ENCODE measurements around the gene RAB20. TPM values are rescaled to one million over a fixed set of nuclear protein-coding genes. Genes with fewer than 3 reads are reported as not detected.

Gene RAB20
- total and polyA plus RNA-seq, 8 donors, result 9.3 to 23.6 (median 14.2) TPM

DNA sequence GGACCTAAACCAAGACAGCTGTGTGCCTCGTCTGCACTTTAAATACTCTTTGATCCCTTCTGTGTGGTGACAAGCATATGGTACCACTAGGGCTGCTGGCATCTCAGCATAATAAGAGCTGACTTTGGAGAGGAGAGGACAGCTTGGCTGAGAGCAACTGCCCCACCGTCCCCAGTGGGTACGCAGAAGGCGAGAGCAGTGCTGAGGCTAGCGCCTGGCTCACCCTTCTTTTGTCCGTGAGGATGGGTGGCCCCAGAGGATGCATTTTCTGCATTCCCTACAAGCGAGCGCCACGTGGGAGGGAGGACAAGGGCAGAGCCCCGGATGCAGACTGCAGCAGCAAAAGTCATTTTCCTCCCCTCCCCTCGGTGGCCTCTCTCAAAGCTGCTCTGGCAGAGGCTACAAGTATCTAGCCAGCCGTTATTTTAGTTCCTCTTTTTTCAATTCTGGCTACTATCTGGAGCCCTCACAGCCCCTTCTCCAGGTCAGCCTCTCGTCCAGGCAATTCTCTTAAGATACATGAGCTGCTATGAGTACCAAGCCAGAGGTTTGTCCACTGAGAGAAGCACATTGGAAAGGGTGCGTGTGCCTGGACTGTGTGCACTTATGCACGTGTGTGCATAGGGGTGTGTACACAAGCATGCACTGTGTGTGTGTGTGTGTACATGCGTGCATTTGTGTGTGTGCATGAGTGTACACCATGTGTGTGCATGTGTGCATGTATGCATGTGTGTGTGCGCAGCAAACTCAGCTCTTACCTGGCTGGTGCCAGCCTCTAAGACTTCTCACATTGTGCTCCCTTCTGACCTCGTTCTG is 51.3 kb downstream of the RAB20 start:
- no peak overlapping the region for H3K27ac ChIP-seq
- H3K9me3 ChIP-seq, result no peaks in the 10 kb centered on the region
- no peaks in the 10 kb centered on the region for H3K27me3 ChIP-seq
- H3K4me3 ChIP-seq, result no peak overlapping the region
- H3K4me1 ChIP-seq, result peaks cover 9 to 19% (median 14%) of the 10 kb centered on the region in 3 donors
- 73 to 80% methylated on average over 18 of the region's 18 CpGs for WGBS, 2 donors
- FAIRE-seq, result no peak
- no peaks in the 10 kb centered on the region for H3K36me3 ChIP-seq
- no peak for ATAC-seq
- TF ChIP-seq, protein P1, sequence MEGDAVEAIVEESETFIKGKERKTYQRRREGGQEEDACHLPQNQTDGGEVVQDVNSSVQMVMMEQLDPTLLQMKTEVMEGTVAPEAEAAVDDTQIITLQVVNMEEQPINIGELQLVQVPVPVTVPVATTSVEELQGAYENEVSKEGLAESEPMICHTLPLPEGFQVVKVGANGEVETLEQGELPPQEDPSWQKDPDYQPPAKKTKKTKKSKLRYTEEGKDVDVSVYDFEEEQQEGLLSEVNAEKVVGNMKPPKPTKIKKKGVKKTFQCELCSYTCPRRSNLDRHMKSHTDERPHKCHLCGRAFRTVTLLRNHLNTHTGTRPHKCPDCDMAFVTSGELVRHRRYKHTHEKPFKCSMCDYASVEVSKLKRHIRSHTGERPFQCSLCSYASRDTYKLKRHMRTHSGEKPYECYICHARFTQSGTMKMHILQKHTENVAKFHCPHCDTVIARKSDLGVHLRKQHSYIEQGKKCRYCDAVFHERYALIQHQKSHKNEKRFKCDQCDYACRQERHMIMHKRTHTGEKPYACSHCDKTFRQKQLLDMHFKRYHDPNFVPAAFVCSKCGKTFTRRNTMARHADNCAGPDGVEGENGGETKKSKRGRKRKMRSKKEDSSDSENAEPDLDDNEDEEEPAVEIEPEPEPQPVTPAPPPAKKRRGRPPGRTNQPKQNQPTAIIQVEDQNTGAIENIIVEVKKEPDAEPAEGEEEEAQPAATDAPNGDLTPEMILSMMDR (IDR thresholded peaks at IDR 0.05), result no peak
- intact Hi-C loops (cut with DNase I), result no loop called here
- DNase-seq, result peak in 1 of 6 donors; percentile 45

DNA sequence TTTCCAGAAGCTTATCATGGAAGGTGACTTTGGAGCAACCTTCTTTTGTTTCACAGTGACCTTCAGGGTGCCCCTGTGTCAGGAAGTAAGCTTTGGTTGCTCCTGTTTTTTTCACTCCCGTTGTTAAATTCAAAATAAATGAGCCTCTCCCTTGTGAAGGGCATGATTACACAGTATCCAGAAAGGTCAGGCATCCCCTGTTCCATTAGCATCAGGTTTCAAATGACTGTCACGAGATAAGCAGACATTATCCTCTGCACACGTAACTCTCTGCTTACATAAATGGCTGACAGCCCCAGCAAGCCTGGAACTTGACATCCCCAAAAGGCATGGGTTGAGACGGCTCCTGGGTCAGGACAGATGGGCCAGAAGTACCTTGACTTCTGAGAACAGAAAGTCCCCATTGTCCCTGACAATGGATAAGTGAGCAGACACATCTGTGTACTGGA is 52.0 kb downstream of the RAB20 start:
- TF ChIP-seq, protein P1 (IDR thresholded peaks at IDR 0.05), result no peak
- DNase-seq (no peak), ATAC-seq (no peak), FAIRE-seq (no peak)
- Histone ChIP-seq H3K4me3 (no peak overlapping the region), H3K36me3 (no peaks in the 10 kb centered on the region), H3K9me3 (no peaks in the 10 kb centered on the region), H3K4me1 (peaks cover 9 to 19% (median 14%) of the 10 kb centered on the region in 3 donors), H3K27me3 (no peaks in the 10 kb centered on the region), H3K27ac (no peak overlapping the region)
- intact Hi-C loops (cut with DNase I), result no loop called here
- WGBS, 2 donors, result 44 to 54% methylated on average over 4 of the region's 4 CpGs

DNA sequence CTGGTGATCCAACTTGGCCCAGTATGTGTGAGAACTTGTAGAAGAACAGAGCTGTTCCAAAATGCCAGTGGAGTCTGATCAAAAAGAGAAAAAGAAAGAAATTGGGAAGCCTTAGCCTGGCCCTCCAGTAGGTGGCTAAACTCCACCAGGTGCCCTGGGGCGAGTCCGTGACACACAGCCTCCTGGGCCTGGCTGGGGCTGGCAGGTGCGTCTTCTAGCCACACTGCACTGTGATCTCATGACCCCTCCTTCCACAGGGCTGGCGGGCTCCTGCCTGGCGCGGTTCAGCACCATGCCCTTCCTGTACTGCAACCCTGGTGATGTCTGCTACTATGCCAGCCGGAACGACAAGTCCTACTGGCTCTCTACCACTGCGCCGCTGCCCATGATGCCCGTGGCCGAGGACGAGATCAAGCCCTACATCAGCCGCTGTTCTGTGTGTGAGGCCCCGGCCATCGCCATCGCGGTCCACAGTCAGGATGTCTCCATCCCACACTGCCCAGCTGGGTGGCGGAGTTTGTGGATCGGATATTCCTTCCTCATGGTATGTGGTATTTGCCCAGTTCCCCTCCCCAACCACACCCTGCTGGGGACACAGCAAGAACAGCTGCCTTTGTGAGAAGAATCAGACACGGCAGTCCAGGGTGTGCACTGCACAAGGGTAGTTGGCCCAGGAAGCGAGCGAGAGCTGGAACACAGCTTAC is 53.7 kb downstream of the RAB20 start:
- Histone ChIP-seq H3K27ac (peak overlapping the region; percentile 62 to 91 (median 76)), H3K4me3 (peak overlapping the region in 1 of 4 donors; percentile 16), H3K36me3 (peaks cover 0 to 5% (median 0%) of the 10 kb centered on the region in 3 donors), H3K9me3 (no peaks in the 10 kb centered on the region), H3K27me3 (no peaks in the 10 kb centered on the region), H3K4me1 (peaks cover 9 to 19% (median 14%) of the 10 kb centered on the region in 3 donors)
- DNase-seq (peak; percentile 80 to 92 (median 84)), ATAC-seq (peak; percentile 85 to 88 (median 86)), FAIRE-seq (no peak)
- 29 to 34% methylated on average over 23 of the region's 23 CpGs for WGBS, 2 donors
- intact Hi-C loops (cut with DNase I), result no loop called here
- TF ChIP-seq, protein P1 (IDR thresholded peaks at IDR 0.05), result peak; percentile 26 to 34 (median 28)

DNA sequence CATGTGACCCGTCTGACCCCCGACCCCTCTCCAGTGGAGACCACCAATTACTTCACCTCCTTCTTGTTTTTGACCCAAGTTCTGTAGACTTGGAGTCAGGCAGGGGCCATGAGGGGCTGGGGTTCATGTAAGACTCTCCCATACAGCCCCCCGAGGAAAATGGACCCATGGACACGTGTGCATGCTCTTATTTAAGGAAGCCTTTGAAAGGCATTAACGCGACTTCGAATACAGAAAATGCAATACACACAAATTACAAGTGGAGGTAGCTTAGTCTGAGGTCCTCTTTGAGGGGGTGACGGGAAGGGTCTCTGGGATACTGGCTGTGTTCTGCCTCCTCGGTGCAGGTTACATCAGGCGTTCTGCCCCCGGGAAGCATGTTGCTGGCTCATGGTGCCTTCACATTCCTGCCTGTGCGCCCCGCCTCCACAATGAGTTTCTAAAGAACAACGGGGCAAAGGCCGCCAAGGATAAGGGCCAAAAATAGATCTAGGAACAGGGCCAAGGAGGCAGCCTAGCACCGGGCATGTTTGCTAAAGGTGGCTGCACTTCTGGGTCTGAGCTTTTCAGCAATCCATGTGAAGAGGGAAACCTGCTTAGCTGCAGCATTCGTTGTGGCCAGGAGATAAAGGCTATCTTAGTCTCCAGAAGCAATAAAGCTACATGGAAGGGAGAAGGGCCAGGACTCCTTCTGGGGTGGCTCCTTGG is 54.5 kb downstream of the RAB20 start:
- Histone ChIP-seq H3K27me3 (no peaks in the 10 kb centered on the region), H3K9me3 (no peaks in the 10 kb centered on the region), H3K27ac (peak overlapping the region; percentile 62 to 91 (median 76)), H3K4me1 (peaks cover 9 to 19% (median 14%) of the 10 kb centered on the region in 3 donors), H3K36me3 (peaks cover 0 to 5% (median 0%) of the 10 kb centered on the region in 3 donors), H3K4me3 (no peak overlapping the region)
- FAIRE-seq (peak; percentile 87), ATAC-seq (peak; percentile 86 to 92 (median 89)), DNase-seq (peak; percentile 78 to 95 (median 92))
- intact Hi-C loops (cut with DNase I), result no loop called here
- 19 to 20% methylated on average over 17 of the region's 17 CpGs for WGBS, 2 donors
- TF ChIP-seq, protein P1 (IDR thresholded peaks at IDR 0.05), result no peak
